Islet precursor cell (in vitro differentiated cells): Measurements from ENCODE around the gene PIP5K1B.
"Not testable (repeated sequence)": the region's sequence is repeated elsewhere in the genome, so short reads cannot be mapped to it uniquely, and the experiment has no call there.

ENCODE experiments used
- DNase-seq: peaks from one replicate; pipeline ENCODE4 v3.0.0-alpha.2; 2018

Gene PIP5K1B, protein sequence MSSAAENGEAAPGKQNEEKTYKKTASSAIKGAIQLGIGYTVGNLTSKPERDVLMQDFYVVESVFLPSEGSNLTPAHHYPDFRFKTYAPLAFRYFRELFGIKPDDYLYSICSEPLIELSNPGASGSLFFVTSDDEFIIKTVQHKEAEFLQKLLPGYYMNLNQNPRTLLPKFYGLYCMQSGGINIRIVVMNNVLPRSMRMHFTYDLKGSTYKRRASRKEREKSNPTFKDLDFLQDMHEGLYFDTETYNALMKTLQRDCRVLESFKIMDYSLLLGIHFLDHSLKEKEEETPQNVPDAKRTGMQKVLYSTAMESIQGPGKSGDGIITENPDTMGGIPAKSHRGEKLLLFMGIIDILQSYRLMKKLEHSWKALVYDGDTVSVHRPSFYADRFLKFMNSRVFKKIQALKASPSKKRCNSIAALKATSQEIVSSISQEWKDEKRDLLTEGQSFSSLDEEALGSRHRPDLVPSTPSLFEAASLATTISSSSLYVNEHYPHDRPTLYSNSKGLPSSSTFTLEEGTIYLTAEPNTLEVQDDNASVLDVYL

GRCh38 chr9:68704814-68705530 is at the start of gene PIP5K1B:
TSS of gene PIP5K1B (plus strand) at chr9:68705240. CDS start at chr9:68822615, 117,375 bp downstream.
- peak; percentile 92 for DNase-seq

DNA sequence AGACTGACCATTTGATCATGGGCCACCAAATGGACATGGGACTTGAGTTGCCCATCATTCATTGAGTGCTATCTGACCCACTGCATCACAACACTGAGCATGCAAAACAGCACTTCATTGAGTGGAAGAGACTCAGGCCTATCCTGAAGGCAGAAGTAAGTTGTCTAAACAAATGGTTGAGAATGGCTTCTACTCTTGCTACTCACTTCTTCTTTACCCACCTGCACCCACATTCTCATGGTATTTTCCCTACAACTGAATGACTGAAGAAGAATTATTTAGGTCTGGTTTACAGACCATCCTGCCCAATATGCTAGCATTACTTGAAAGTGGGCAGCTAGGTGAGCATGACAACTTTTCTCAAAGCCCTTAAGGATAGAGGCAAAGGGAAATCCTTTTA is 41.0 kb upstream of the PIP5K1B start:
- no peak for DNase-seq

- no peak for DNase-seq
Observed at GRCh38 chr9:68668127-68668526, 36.9 kb upstream of the PIP5K1B start.

GRCh38 chr9:68669218-68669617 is 35.8 kb upstream of the PIP5K1B start:
- no peak for DNase-seq

GRCh38 chr9:68672215-68672614 is 32.8 kb upstream of the PIP5K1B start:
- DNase-seq, result no peak

GRCh38 chr9:68672625-68673024 is 32.4 kb upstream of the PIP5K1B start:
- DNase-seq, result no peak

DNA sequence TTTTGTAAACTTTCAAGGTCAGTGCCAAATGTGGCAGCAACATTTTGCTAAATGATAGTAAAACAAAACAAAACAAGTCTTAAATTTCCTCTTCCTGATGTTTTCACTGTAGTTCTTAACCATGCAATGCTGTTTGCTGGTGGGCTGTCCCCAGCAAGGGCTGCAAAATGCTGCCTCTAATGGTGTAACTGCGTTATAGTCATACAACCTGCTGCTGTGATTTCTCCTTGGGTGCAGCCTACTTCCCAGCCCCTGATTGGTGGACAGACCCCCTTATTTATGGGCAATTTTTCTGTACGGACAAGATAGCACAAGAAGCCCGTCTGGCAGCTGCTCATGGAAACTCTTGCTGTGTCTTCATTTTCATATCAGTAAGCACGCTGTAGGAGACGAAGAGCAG is 26.6 kb upstream of the PIP5K1B start:
- peak; percentile 66 for DNase-seq

DNA sequence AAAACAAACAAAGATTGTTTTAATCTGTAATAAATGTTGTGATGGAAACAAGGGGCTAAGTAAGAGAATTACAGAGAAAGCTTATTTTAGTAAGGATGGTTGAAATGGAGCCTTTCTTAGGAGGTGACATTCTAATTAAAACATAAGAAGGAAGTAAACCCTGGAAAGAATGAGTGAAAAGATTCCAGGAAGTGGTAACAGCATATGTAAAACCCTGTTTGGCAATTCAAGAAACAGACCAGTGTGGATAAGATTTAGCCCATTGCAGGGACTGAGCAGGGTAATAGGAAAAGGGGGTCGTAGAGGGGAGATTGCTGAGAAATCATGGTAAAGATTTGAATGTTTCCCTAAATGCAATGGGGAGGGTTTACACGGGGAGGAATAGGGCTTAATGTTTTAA is 21.6 kb upstream of the PIP5K1B start:
- no peak for DNase-seq

DNA sequence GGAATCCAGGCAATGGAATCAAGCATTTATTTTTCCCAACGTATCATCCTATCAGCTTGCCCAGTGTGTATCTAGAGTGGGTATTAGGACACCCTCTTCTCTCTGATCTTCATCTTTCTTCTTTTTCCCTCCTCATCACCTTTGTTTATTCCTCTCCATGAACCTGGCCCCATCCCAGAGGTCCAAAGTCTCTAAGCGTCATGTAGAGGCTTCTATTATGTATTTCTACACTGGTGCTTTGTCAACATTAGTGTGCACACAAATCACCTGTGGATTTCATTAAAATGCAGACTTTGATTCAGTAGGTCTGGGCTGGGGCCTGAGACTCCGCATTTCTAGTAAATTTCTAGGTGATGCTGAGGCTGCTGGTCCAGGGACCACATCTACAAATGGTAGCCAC is 19.8 kb upstream of the PIP5K1B start:
- DNase-seq, result no peak

GRCh38 chr9:68685770-68686169 is 19.3 kb upstream of the PIP5K1B start:
- DNase-seq, result no peak

GRCh38 chr9:68690088-68690487 is 15.0 kb upstream of the PIP5K1B start:
- peak; percentile 61 for DNase-seq

- DNase-seq, result no peak
Observed at GRCh38 chr9:68692519-68692918, 12.5 kb upstream of the PIP5K1B start.

- no peak for DNase-seq
Observed at GRCh38 chr9:68694125-68694524, 10.9 kb upstream of the PIP5K1B start.

DNA sequence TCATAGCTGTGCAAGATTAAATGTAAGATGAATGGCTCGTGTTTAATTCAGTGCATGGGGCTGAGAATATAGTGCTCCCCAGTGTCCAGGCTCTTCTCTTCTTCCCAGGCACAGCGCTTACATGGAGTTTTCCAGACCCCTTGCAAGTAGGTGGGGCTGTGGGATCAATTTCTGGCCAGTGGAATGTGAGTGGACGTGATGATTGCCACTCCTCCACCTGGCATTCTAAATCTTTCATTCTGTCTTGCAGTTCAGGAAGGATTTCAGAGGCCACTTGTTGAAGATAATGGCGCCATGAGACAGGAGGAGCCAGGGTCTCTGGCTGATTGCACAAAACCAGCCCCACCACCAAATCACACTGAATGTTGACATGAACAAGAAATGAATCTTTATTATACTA is 7.2 kb upstream of the PIP5K1B start:
- DNase-seq, result no peak

DNA sequence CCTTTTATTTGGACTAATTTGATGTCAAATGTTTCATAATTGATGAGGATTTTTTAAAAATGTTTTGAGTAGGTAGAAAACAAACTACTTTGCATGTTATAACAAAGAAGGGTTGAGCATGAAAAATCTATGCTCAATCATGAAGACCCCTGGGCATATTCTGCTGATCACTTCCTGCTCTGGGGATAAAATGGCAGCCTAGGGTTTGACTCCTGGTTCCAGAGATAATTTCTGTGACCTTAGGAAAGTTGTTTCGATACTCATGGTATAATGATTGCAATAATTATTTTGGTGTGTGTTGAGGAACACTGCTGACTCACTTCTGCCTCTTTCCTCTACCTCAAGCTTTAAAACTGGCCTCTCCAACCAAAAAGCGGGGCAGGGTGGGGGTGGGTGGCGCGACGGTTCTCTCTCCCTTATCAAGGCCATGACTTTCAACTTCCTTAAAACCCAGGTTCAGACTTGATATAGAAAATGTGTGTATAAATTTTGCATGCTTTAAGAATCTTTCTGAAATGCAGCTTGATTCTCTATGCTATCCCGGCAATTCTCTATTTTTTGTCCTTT is 6.0 kb upstream of the PIP5K1B start:
- DNase-seq, result no peak

DNA sequence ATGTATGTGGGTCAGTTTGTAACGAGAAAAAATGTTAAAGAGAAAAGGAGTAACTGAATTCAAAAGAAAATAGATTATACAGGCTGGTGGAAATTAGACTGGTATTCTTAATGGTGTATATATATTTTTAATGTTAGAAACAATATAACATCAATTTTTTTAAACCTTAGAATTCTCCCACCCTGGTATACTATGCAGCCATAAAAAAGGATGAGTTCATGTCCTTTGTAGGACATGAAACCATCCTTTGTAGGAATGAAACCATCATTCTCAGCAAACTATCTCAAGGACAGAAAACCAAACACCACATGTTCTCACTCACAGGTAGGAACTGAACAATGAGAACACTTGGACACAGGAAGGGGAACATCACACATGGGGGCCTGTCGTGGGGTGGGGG is 5.4 kb upstream of the PIP5K1B start:
- not testable (repeated sequence) for DNase-seq

DNA sequence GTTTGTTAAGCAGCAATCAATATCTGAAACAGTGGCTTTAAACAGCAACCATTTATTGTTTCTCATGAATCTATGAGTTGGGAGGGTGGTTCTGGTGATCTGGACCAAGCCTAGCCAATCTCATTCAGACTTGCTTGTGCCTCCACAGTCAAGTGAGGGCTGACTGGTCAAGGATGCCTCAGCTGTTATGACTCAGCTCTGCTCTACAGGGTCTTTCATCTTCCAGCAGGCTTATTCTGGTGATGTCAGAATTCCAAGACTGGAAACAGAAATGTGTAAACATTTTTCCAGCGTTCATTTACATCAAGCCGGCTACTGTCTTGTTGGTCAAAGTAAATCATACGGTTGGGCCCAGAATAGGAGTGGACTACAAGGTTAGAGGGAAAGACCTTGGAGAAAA is 2.5 kb upstream of the PIP5K1B start:
- DNase-seq, result no peak

GRCh38 chr9:68703672-68704071 is 1.4 kb upstream of the PIP5K1B start:
- DNase-seq, result no peak

GRCh38 chr9:68704498-68704813 is 584 bp upstream of the PIP5K1B start:
- no peak for DNase-seq

GRCh38 chr9:68705531-68706362 is 707 bp downstream of the PIP5K1B start:
- peak; percentile 66 for DNase-seq

GRCh38 chr9:68706363-68707201 is 1.5 kb downstream of the PIP5K1B start:
- no peak for DNase-seq
